GM19193 (cell line): Measurements from ENCODE around the gene DNAAF8.

Experiments
- POLR2A ChIP-seq: IDR thresholded peaks from 4 replicates; pipeline ENCODE4 v1.6.1; 2011; ENCODE audit not compliant: insufficient read depth, insufficient read length; ENCODE audit errors: extremely low read depth

The DNAAF8 gene

DNA sequence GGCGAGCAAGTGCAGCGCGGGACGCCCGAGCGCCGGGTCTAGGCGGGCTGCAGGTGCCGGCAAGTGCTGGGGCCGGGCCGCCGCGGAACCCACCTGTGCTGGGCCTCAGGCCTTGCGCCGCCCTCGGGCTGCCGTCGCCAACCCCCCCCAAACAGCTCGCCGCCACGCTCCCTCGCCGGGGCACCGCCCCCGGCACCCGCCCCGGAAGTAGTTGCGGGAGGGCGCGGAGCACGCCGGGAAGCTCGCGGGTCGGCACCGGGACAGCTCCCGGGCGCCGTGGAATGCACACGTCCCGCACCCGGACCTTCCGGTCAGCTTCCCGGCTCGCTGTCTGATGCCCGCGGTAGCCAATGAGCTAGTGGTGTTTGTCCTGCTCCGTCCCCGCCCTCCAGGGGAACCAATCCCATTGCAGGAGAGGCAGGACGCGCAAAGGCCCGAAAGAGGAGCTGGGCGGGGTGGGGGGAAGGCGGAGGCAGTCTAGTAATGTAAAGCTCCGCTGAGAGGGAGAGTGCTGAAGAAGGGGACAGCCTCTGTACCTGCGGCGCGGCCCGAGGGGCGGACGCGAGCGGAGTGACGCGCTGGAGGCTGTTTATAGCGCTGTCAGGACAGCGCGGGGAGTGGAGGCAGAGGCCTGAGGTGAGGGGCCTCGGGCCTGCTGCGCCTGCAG, at the start of gene DNAAF8, which contains the start of gene ANKS3:
DNAAF8 (plus strand) TSS at position 475 of the 667 bp plus-strand sequence. CDS start 1,978 bp downstream, outside the sequence.
ANKS3 (minus strand) TSS at position 209 of the 667 bp plus-strand sequence. CDS start 4,122 bp downstream, outside the sequence.
- peak; percentile 66 for TF ChIP-seq POLR2A

DNA sequence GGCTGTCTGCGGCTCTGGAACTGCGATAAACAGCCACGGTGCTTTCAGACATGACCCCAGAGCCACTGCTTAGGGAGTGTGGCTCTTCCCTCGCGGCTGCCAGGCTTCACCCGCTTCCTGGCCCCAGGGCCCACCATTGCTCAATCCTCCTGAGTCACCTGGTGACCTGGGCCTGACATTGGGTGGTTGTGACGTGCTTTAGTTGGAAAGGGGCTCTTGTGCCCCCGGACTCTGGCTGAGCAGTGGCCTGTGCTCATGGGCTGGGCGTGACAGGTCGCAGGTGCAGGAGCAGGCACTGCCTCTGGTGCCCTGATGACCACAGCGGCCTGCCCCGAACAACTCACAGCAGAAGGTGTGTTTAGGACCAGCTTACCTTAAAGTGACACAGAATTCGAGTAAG, 49.6 kb upstream of the DNAAF8 start:
- TF ChIP-seq POLR2A: no peak

DNA sequence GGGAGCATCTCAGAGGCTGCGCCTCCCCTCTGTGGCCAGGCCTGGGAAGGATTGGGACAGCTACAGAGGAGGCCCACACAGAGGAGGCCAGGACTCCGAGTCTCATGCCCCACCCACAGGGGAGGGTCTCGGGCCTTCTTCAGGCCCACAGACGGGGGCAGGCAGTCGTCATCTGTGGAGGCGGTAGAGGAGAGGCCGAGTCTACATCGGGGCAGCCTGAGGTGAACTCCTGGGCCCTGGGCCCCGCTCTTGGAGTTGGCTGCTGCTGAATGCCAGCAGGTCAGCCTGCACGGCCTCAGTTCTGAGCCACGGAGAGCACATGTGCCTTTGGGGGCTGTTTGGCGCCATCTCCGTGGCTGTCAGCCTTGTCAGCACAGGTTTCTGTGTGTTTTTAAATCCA, 49.0 kb upstream of the DNAAF8 start:
- TF ChIP-seq POLR2A: no peak

DNA sequence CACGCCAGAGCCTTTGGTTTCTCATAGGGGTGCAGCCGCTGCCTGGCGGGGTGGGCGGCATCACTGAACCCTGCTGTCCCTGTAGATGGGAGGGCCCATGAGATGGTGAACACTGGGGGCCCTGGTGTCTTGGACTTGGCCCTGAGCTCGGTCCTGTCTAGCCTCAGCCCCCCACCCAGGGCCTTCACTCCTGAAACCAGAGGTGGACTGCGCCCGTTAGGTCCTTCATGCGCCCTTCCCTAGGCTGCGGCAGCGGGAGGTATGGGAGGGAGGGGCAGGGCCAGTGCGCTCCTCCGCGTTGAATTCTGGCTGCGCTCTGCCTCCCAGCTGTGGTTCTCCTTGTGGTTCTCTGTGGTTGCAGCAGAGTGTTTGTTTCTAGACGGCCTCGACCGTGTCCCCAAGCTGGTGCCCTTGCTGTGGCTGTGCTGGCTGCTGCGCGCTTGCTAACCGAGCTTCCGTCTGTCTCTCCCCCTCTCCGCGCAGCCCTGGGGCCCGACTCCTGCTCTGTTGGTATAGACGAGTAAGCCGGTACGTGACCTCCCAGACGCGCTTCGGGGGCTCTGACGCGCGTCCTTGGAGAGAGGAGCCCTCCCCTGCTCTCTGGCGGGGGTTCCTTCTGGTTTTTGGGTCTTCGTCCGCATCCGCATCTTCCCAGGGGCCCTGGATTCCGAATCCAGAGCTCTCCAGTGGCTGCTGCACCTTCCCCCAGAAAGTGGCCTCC, 48.4 kb upstream of the DNAAF8 start:
- no peak for TF ChIP-seq POLR2A

DNA sequence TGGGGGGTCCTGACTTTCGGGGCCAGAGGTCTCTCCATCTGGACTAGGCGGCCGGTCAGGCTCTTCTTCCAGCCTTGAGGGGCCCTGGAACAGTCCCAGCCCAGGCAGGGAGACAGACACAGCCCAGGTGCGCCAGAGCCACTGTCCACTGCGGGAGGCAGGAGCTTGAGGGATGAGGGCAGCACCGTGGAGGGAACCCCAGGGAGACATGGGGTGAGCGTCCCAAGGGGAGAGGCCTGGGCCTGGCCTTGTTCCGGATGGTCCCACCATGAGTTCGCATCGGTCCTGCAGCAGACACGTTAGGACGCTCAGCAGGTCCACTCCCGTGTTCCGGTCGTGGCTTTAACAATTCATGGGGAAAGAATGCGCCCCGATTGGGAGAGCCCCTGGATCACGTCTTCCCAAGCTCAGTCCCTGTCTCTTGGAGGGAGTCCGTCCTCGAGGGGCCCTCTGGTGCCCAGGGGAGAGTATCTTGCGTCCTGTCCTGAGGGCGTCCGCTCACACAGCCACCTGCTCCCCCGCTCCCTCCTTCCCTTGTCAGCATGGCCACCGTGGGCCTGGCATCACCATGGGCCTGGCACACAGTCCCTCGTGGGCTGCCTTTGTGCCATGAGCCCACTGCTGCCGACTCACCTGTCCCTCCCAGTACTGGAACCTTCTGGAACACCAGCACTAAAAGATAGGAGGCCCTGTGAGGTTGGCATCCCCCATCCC, 47.7 kb upstream of the DNAAF8 start:
- no peak for TF ChIP-seq POLR2A

DNA sequence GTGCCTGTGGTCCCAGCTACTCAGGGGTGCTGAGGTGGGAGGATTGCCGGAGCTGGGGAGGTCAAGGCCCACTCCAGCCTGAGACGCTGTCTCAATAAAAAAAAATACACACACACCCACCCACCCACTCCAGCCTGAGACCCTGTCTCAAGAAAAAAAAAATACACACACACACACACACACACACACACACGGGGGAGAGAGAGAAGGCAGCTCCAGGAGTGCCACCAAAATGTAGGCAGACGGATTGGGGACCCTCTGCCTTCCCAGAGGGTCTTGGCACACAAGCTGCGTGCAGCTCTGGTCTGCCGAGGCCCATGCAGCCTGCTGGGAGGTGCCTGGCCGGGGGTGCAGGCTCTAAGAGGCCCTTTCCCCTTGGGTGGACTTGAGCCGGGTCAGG, 46.9 kb upstream of the DNAAF8 start:
- TF ChIP-seq POLR2A: no peak

DNA sequence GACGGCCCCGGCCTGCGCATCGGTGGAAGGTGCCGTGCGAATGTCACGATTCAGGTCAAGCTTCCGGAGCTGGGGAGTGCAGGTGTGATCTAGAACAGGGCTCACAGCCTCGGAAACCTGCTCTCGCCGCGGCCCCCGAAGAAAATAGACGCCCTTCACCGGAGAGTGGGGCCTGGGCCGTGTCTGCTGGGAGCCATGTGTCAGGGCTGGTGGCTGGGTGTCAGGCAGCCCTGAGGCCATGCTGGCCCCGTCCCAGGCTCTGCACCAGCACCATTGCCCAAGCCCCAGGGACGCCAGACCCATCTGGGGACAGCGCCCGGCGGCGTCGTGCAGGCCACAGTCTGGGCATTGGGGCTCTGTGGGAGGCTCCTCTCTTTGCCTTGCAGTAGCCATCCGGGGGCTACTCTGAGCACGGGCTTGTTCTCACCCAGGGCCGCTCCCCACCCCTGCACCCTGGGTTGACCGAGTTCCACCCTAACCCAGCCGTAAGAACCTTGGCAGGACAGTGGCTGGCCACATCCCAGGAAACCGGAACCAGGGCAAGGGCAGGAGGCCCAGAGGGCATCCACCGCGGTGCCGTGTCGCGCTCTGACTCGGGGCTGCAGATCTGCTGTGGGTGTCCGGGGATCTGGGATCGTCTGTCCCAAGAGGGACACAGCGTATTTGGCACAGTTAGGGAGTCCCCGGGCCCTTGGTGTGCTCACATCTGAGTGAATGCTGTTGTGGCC, 46.2 kb upstream of the DNAAF8 start:
- no peak for TF ChIP-seq POLR2A

DNA sequence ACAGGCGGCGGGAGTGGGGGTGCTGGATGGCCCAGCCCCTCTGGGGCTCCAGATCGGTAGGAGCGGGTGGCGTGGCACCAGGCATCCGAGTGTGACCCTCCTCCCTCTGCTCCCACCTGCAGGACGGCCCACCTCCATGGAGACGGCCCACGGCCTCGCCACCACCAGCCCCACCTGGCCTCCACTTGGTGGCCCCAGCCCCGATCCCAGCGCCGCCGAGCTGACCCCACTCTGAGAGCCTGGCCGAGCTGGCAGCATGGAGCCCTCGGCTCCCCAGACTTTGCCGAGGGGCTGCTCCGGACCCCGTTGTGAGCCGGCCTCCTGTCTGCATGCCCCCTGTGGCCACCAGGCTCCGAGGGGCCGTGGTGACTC, 45.7 kb upstream of the DNAAF8 start:
- no peak for TF ChIP-seq POLR2A

DNA sequence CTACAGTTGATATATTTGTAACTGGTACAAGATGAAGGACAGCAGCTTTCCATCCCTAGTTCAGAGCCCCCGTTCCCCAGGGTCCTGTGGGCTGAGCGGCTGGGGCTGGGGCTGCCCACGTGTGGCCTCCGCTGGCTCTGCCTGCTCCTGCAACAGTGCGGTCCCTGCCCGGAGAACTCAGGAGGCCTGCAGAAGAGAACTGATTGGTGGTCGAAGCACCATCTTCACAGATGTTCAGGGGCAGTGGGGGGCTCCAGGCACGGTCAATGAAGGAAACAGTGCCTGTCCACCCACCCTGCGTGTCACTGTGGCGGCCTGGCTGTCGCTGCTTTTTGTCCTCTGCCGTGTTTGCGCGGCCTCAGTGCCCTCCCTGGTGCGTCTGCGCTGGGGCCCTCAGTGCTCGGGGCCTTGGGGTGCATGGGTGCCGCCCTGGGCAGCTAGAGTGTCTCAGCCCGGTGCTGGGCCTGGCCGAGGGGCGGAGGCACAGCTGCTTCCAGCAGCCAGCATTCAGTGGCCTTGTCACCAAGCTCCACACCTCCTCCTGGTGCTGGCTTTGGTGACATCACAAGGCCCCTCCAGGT, 45.2 kb upstream of the DNAAF8 start:
- TF ChIP-seq POLR2A: no peak

DNA sequence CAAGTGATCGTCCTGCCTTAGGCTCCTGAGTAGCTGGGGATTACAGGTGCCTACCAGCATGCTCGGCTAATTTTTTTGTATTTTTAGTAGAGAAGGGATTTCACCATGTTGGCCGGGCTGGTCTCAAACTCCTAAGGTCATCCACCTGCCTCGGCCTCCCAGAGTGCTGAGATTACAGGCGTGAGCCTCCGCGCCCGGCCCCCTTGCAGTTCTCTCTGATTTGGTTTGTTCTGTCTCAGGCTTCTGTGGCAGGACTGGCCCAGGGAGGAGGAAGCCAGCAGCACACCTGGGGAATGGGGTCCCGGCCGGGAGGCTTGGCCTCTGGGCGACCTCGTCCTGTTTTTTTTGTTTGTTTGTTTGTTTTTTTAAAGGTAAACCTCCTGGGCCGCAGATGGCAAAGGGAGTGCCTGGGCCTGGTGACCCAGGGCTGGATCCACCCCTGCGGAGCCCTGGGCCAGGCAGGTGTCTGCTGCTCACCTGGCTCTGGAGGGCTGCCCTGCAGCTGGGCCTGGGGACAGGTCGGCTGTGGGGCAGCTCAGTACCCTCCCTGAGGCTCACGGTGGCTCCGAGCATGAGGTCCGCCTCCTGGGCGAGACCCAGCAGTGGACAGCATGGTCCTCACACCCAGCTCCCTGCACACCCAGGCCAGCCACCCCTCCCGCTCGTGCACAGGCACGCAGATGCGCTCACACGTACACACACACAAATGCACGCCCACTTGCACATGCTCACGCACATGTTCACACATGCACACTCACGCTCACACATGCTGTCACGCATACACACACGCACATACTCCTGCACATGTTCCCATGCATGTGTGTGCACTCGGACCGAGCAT, 44.3 kb upstream of the DNAAF8 start:
- no peak for TF ChIP-seq POLR2A

DNA sequence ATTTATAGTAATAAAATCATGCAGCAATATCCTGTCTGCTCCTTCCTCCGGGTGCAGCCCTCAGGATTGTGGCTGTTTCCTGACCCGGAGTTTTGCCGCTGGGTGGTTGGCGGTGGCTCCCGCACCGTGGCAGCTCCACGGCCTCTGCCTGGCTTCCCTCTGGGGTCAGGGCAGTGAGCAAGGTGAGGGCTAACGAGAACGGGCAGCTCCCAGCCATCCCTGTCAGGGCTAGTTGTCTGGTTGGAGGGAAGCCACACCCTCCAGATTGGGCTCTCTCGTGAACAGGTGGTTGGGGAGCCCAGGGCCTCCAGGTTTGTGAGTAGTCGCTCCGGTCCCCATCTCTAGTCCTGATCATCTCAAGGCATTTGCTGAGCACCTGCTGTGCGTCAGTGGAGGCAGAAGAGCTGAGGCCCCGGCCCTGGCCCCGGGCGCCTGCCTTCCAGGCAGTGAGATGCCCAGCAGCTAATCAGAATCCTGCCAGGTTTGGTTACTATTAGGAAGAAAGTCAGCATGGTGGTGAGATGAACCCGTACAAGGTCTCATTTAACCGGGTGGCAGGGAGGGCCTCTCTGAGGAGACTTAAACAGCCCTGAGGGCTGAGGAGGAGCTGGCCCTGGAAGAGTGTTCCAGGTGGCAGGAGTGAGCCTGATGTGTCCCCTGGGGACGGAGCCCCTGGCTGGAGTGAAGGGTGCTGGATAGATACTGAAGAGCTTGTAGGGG, 43.2 kb upstream of the DNAAF8 start:
- no peak for TF ChIP-seq POLR2A

DNA sequence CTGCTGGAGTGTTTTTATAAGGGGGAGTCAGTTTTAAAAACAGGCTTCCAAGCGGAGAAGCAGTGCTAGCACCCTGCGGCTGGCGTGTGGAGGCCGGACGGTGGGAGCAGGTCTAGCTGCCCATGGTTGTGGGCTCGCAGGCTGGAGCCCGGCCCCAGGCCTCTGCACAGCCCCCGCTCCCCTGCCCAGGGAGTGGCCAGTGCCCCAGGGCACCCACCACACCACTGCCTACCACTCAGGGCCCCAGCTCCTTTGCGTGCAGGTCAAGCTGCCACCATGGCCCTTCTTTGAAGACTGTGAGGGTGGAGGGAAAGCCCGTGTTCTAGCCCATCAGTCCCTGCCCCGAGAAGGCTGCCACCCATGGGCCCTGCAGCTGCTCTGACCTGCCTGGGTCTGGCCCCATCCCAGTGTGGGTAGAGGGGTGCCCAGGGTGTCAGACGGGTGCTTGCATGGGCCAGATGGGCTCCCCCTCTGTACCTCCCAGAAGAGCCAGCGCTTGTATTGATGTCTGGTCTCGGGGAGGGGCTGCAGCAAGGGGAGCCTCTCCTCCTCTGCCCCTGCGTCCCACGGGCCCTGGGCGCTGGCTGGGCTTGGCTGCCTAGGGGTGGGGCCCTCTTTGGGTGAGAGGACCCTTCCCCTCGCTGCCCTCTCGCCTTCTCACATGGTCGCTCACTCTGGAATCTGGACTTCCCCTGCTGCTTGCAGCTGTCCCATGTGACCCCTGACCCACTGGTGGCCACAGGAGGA, 42.5 kb upstream of the DNAAF8 start:
- no peak for TF ChIP-seq POLR2A

DNA sequence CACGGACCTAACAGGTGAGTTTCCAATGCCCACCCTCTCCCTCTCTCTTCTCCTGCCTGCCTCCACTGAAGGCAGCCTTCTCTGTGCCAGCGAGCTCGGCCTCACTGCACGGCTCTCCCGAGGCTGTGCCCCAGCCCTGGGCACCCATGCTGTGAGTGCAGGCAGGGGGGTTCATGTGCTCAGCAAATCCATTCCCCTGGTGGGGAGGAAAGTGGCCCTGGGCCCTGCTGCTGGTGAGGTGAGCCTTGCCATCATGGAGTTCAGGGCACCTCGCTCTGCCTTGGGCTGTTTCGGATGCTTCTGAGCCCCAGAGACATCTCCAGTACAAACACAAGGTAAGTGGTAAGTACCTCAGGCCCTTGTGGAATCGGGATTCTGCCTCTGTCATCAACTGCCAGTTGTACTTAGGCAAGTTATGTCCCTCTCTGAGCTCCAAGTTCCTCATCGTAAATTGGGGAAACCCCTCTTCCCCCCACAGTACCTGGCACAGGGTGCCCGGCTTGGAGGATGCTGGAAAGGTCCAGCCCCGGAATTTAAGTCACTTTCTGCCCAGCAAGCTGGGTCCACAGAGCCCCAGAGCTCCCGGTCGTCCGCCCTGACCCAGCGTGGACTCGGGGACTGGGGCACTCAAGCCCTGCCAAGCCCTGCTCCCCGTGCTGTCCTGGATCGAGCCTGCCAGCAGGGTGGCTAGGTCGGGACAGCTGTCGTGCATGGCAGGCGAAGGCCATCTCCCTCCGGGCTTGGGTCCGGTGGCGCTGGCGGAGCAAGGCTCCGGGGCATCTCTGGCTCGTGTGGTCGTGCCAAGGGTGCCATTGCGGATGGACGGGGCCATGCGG, 41.7 kb upstream of the DNAAF8 start:
- no peak for TF ChIP-seq POLR2A
